GM19193 (cell line): Measurements from ENCODE around the gene PRMT9.

Source experiments
- POLR2A ChIP-seq: IDR thresholded peaks from 4 replicates; pipeline ENCODE4 v1.6.1; 2011; ENCODE audit not compliant: insufficient read depth, insufficient read length; ENCODE audit errors: extremely low read depth

PRMT9 gene

DNA sequence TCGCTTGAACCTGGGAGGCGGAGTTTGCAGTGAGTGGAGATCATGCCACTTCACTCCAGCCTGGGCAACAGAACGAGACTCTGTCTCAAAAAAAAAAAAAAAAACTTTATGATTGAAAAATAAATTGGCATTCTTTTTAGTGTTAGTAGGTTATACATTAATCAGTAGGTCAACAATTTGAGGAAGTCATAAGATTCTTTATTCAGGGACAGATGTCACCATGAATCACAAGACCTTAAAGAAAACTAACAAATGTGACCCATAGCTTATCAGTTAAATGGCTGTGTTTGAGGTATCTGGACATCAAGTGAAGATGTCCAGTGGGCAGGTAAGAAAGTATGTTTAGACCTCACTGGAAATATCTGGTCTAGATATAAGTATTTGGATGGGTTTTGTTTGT, 9.3 kb upstream of the PRMT9 start:
- no peak for TF ChIP-seq POLR2A

DNA sequence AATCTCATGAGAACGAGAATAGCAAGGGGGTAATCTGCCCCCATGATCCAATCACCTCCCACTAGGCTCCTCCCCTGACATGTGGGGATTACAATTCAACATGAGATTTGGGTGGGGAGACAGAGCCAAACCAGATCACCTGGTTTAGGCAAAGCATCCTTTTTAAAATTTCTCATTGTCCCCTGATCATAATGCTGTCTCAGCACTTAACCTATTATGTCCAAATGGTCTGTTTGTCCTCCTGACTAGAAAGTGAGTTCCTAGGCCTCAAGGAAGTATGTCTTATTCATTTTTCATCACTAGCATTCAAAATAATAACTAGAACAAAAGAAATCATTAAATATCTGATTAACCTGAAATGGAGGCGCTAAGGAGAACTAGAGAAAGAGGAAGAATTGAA, 7.9 kb upstream of the PRMT9 start:
- TF ChIP-seq POLR2A = no peak

DNA sequence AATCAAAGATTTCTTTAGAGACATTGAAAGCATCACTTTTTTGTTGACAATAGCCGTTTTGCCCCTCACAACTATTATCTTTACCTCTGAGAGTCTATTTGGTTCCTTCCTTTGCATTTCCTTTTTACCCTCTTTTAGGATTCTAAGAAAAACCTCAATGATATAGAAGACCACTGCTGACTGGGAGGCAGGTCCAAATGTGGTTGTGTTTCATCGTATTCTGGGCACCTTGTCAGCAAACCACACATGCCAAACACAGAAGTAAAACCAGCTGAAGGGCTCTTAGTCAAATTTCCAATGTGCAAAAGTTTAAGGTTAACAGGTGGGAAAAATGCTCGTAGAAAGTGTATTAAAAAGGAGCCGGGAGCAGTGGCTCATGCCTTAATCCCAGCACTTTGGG, 5.1 kb upstream of the PRMT9 start:
- no peak for TF ChIP-seq POLR2A

DNA sequence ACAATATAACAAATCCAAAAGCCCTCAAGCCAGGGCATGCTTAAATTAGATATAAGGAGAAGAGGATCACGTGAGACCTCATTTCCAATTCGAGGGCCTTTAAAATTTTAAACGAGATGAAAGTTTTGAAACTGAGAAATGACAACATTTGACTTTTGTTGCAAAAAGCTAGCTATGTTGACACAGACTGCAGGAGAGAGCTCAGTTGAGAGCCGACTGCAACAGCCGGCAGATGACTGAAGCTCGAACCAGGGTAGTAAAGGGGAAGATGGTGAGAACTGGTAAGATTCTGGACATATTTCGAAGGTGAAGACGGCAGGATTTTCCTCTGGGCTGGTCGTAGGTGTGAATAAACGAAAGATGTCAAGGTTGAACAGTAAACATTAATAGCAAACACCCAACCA, 773 bp downstream of the PRMT9 start:
- TF ChIP-seq POLR2A = no peak

DNA sequence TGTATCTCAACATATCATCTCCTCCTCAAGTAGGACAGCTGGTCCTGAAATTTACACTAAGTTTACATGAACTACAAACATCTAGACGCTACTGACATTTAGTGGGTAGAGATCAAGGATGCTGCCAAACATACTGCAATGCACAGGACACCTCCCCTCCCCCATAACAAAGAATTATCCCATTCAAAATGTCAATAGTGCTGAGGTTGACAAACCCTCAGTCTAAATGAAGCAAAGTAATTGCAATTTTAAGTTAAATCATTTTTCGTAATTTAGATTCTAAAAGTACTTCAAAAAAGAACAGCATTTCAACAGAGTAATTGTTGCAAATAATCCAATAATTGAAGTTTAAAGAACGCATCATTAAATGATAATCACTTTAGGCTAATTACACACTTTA, 1.2 kb downstream of the PRMT9 start:
- no peak for TF ChIP-seq POLR2A

DNA sequence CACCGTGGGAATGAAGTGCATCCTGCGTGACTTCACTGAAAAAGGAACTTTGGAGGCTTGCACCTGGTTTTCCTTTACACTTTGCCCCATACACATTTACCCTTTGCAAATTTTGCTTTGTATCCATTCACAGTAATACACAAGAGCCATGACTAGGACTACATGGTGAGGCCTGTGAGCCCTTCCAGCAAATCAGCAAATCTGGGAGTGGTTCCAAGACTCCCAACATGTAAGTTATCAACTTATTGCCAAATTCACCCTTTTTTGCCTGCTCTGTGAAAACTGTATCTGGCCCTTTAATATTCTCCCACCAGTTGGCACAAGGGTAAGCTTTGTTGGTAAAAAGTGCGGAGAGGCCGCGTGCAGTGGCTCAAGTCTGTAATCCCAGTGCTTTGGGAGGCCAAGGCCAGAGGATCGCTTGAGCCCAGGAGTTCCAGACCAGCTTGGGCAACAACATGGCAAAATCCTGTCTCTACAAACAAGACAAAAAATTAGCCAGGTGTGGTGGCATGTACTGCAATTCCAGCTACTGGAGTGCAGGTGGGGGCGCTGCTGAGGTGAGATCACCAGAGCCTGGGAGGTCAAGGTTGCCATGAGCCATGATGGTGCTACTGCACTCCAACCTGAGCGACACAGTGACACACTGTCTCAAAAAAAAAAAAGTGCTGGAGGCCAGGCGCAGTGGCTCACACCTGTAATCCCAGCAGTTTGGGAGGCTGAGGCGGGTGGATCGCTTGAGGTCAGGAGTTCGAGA, 5.0 kb downstream of the PRMT9 start:
- TF ChIP-seq POLR2A = no peak

DNA sequence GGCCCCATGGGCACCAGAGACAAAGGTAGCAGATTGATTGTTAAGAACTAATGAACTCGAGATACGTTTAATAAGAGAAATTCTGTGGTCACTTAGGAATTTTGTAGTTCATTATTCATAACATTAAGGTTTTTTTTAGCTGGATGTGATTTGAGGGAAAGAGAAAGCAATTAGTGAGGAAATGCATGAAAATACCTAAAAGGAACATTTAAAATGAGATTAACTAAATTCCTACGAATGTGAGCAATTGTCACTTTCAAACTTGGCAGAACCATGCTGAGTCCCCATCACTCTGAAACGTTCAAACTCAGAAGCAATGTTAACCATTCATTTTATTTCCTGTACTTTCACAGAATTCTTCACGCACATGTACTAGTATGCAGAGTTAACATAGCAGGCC, 5.9 kb downstream of the PRMT9 start:
- no peak for TF ChIP-seq POLR2A

DNA sequence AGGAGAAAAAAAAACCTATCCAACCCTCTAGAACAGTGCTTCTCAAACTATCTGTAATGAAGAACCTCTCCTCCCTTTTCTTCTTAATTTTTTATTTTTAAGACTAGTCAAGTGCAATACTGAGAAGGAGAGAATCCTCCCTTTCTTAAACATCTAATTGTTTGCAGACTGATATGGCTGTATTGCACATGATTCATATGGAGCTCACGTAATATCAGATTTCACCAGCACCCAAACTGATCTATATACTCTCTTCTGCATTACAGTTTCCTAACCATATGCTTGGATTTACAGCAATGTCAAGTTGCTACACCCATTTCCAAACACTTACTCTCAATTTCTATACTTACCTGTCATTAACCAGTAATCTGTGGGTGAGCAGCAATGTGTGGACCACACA, 9.5 kb downstream of the PRMT9 start:
- no peak for TF ChIP-seq POLR2A

DNA sequence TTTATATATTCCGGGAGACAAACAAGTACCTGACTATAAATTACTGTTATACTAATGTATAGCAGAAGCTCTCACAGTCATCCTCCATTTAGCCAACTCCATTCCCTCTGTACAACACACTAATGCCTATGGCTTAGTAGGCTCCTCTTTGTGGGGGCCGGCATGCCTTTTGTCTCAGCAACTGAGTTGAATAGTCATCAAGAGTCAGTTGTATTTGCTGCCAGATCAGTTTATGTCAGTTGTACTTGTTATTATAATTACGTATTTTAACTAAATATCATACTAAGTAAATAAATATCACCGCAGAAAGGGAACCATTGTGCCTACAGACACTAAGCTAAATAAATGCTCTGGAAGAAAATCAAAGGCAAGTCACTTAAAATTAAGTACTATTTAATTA, 9.9 kb downstream of the PRMT9 start:
- no peak for TF ChIP-seq POLR2A

DNA sequence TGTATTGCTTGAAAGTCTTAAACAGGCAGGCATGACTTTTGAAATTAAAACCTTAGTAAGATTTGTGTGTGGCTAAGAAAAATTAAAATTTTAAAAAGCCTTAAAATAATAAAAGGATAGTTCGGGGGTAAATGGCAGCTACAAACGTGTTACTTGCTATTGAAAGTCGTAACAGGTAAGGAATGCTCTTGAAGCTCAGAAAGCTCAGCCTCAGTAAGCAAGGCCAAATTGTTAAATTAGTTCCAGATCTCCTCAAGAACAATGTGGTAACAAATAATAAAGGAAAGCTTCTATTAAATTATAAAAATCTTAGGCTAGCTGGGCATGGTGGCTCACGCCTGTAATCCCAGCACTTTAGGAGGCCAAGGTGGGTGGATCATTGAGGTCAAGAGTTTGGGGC, 25.5 kb downstream of the PRMT9 start:
- no peak for TF ChIP-seq POLR2A

DNA sequence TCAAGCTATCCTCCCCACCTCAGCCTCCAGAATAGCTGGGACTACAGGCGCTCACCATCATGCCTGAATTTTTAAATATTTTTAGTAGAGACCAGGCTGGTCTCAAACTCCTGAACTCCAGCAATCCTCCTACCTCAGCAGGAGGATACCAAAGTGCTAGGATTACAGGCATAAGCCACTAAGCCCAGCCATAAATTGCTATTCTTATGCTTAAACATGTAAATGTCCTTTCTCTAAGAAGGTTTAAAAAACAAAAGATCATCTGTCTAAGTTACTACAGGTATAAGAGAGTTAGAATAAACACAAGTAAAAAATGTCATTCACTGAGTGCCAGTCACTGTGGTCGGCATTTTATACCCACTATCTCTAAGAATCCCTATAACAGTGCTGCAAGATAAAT, 28.3 kb downstream of the PRMT9 start:
- no peak for TF ChIP-seq POLR2A

DNA sequence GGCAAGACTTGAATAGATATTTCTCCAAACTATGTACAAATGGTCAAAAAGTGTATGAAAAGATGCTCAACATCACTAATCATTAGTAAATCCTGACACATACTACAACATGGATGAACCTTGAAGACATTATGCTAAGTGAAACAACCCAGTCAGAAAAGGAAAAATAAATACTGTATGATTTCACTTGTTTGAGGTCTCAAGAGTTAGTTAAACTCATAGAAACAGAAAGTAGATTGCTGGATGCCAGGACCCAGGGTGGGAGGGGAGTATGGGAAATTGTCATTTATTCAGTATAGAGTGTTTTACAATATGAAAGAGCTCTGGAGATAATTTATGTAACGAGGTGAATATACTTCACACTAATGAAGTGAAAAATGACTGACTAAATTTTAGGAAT, 32.4 kb downstream of the PRMT9 start:
- TF ChIP-seq POLR2A = no peak

DNA sequence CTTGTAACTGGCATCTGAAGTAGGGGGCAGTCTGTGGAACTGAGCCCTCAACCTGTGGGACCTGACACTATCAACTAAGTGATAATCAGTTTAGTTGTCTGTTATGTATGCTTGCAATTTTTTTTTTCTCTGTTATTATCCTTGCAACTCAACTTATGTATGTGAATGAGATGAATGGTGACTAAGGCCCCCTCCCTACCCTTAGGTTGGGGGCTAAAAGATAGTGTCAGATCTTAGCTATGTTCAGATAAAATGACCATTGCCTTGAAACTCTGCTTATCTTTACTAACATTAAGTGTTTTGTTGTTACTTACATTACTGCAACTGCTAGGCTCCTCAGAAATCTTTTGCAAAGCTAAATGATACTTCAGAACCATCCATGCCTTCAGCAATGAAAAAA, 35.3 kb downstream of the PRMT9 start:
- TF ChIP-seq POLR2A = no peak

DNA sequence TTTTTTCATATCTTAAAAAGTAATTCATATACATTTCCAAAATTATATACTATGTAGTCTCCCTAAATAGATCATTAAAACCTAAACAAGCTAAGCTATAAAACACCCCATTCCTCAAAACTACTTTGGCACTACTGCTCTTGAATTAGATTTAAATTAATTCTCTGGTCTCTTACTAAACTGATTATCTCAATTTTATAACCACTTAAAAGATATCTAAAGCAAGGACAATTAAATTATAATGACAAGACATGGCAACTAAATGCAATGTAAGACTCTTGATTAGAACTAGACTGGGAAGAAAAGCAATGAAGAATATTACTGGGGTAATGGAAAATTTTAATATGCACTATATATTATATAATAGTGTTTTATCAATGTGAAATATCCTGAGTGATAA, 38.9 kb downstream of the PRMT9 start:
- TF ChIP-seq POLR2A = no peak

DNA sequence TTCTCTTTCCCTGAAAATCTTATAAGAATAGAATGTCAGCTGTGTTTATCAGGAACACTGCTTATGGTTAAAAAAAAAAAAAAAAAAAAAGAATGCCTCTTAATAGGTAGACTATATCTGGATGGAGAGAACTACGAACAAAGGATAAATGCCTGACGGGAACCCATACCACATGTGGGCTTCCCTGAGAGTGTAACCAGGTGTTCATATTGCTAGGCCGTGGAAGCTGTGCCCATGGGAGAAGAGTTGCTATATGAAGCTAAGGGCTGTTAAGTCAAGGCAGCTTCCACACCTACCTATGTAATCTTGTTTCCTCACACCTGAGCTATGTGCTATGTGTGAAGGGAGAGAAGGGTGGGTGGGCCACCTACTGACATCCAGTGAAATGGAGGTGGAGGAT, 39.5 kb downstream of the PRMT9 start:
- TF ChIP-seq POLR2A = no peak

DNA sequence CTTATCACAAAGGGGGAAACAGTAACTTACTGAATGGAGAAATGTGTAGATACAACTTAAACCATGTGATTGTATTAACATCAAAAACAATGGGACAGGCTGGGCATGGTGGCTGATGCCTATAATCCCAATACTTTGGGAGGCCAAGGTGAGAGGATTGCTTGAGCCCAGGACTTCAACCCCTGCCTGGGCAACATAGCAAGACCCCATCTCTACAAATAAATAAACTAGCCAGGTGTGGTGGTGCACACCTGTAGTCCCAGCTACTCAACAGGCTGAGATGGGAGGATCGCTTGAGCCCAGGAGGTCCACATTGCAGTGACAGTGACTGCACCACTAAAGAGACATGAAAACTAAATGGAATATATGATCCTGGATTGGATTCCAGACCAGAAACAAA, 40.3 kb downstream of the PRMT9 start:
- TF ChIP-seq POLR2A = no peak

DNA sequence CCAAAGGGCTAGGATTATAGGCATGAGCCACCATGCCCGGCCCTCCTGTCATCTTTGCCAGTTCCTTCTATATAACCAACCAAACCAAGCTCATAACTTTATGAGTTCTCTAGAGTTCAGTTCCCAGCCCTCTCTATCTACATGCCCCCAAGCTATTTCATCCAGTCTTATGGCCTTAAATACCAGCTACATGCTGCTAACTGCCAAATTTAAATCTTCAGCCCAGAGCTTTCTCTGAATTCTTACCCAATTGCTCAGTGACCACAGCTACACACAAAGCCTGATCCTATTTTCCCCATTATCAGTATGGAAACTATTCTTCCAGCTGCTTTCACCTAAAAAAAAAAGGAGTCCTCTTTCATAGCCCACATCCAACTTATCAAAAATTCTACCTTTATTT, 43.6 kb downstream of the PRMT9 start:
- no peak for TF ChIP-seq POLR2A
